Stimulated activated CD8-positive, alpha-beta memory T cell treated with anti-CD3 and anti-CD28 coated beads, Interleukin-15, amount 100 ng/mL, for 24 hours (primary cell): ENCODE data around the gene SKOR2.

Source experiments
- DNase-seq: peaks from one replicate; pipeline ENCODE4 v3.0.0-alpha.2; 2020; ENCODE audit warnings: low read depth

The SKOR2 gene

GRCh38 chr18:47251289-47252120 is at the start of gene SKOR2:
Gene SKOR2 (minus strand): TSS chr18:47251660. CDS start chr18:47249183, 2,477 bp downstream.
- DNase-seq = no peak

- no peak for DNase-seq
These were observed 45.0 kb upstream of the SKOR2 start for GRCh38 chr18:47296462-47296861.

GRCh38 chr18:47294801-47295200 is 43.3 kb upstream of the SKOR2 start:
- DNase-seq = no peak

GRCh38 chr18:47288741-47289140 is 37.3 kb upstream of the SKOR2 start:
- DNase-seq = no peak

GRCh38 chr18:47287911-47288585 is 36.6 kb upstream of the SKOR2 start:
- no peak for DNase-seq

GRCh38 chr18:47286776-47287410 is 35.4 kb upstream of the SKOR2 start:
- DNase-seq = no peak

GRCh38 chr18:47285456-47285855 is 34.0 kb upstream of the SKOR2 start:
- DNase-seq = no peak

GRCh38 chr18:47284721-47285395 is 33.4 kb upstream of the SKOR2 start:
- no peak for DNase-seq

GRCh38 chr18:47283476-47283875 is 32.0 kb upstream of the SKOR2 start:
- DNase-seq = no peak

GRCh38 chr18:47280121-47280520 is 28.7 kb upstream of the SKOR2 start:
- DNase-seq = no peak

GRCh38 chr18:47274961-47275360 is 23.5 kb upstream of the SKOR2 start:
- no peak for DNase-seq

GRCh38 chr18:47265197-47265596 is 13.7 kb upstream of the SKOR2 start:
- DNase-seq = no peak

- no peak for DNase-seq
These were observed 12.8 kb upstream of the SKOR2 start for GRCh38 chr18:47264308-47264700.

GRCh38 chr18:47263430-47264307 is 12.2 kb upstream of the SKOR2 start:
- DNase-seq = no peak

GRCh38 chr18:47263150-47263429 is 11.6 kb upstream of the SKOR2 start:
- no peak for DNase-seq

GRCh38 chr18:47262301-47263149 is 11.1 kb upstream of the SKOR2 start:
- no peak for DNase-seq

- no peak for DNase-seq
These were observed 10.4 kb upstream of the SKOR2 start for GRCh38 chr18:47261902-47262300.

GRCh38 chr18:47260924-47261701 is 9.7 kb upstream of the SKOR2 start:
- DNase-seq = no peak

GRCh38 chr18:47260120-47260923 is 8.9 kb upstream of the SKOR2 start:
- no peak for DNase-seq
